GM21723 (cell line): ENCODE measurements around the gene DCUN1D1.
"Not testable (repeated sequence)": the region's sequence is repeated elsewhere in the genome, so short reads cannot be mapped to it uniquely, and the experiment has no call there.

Experiments
- ATAC-seq: cut with Tn5 transposase; IDR thresholded peaks from one replicate; pipeline ENCODE4 v1.9.1; 2021; ENCODE audit warnings: mild to moderate bottlenecking, moderate library complexity; ENCODE audit not compliant: unreplicated experiment

Gene DCUN1D1

DNA sequence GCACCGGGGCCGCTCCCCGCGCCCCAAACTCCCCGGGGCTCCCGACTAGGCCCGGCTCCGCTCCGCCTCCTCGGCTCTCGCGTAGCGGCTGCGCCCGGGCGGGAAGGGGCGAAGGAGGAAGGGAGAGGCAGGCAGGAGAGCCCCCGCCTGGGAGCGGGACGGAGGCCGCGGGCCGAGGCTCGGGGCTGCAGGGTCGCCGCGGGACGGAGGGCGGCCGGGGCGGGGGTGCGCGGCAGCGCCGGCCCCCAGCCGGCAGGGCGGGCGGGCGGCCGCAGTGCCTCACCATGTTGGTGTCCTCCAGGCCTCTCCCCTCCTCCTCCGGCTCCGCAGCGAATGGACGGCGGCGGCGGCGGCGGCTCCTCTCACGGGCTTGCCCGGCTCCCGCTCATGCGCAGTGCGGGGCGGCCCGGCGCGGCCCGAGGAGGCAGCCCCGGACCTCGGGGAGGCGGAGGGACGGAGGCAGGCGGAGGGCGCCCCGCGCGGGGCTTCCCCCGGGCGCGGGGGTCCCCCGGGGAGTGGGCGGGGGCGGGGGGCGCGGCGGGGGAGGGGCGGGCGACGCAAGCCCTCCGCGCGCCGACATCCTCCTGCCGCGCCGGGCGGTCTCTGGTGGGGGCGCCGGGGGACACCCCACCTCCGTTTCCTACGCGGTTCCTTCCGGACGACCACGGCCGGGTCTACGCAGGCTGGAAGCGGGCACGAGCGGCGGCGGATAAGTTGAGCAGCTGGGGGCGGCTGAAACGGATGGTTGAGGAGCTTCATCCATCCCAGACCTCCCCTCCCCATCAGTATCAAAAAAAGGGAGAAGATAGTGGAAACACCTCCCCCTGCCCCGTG is at the start of gene DCUN1D1:
Gene DCUN1D1, minus strand, starts transcription at position 335 of the 834 bp plus-strand sequence. Its CDS starts 49 bp downstream, at position 286.
- peak; percentile 89 for ATAC-seq

DNA sequence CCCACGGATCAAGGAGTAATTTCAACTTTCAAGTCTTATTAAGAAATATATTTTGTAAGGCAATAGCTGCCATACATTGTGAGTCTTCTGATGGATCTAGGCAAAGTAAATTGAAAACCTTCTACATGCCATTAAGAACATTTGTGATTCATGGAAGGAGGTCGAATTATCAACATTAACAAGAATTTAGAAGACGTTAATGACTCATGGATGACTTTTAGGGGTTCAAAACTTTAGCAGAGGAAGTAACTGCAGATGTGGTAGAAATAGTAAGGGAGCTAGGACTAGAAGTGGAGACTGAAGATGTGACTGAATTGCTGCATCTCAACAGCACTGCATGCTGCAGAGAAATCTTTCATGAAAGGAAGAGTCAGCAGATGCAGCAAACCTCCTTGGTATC is 48.1 kb upstream of the DCUN1D1 start:
- ATAC-seq = no peak

DNA sequence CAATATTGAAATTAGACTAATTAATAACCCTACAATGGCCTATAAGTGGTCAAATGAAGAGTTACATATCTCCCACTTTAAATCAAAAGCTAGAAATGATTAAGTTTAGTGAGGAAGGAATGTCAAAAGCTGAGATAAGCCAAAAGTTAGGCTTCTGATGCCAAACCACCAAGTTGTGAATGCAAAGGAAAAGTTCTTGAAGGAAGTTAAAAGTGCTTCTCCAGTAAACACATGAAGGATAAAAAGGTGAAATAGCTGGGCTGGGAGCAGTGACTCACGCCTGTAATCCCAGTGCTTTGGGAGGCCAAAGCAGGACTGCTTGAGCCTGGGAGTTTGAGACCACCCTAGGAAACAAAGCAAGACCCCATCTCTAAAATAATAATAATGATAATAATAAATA is 46.9 kb upstream of the DCUN1D1 start:
- ATAC-seq = no peak

DNA sequence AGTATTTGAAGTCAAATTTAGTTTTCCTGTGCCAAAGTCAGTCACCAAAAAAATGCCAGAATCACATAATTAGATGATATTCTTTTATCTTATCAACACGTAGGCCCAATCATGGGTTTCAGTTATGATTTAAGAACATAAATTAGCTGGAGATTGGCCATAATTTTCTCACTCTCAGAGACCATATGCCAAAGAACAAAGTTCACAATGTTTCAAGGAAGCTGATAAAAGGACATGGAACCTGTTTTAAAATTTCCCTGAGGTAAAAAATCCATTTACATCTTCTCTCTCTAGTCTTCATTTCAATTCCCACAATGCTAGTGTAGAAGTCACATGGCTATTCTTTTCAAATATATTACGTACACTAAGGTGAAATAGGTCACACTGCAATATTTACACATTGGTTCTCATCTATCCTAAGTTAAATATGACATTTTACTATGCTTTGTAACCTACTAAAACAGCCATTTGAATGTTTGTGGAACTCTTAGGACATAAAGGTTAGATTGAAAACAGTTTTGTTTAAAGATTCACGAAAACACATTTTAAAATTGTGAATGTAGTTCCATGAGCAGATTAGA is 42.7 kb upstream of the DCUN1D1 start:
- no peak for ATAC-seq

DNA sequence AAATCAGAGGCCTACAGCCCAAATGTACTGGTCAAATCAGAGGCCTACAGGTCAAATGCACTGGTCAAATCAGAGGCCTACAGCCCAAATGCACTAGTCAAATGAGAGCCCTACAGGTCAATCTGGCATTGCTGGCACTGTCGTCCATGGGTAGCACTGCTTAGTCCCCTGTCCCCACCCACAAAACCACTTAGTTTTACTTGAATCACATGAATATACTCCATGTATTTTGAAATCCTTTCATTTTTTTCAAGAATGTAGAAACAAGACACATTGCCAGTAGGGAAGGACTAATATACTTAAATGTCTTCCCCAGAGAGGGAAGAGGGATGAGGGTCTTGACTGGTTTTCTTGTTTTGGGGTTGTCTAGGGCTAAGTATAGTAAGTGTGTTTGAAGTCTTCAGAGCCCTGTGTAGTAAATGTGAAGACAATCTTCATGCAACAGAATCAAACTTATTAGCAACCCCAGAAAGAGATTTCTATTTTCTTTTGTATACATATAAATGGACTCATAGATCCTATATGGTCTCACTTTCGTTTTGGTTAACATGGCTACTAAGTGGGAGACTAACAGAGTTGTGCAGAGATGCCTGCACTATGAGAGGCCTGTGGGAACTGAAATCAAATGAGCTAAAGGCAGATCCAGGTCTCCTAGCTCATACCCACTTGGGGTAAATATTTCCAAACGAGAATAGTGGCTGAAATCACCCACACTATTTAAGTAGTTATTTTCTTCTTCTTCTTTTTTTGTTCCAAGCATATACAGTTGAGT is 38.3 kb upstream of the DCUN1D1 start:
- no peak for ATAC-seq

DNA sequence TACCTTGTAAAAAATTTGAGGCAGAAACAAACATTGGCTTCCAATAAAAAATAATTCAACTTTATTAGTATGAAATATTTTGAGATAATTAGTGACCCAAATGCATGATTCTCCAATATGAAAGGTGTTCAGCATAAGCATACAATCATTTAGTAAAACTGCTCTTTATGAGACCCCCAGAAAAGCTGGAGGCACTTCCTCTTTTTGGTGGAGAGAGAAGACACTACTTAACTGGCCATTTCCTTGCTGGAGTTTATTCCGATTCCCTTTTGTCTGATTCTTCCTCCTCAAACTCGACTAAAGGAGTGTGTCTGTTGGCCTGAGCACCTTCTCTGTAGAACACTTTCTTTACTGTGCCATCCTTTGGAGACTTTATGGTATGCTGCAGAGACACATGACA is 34.8 kb upstream of the DCUN1D1 start:
- no peak for ATAC-seq

DNA sequence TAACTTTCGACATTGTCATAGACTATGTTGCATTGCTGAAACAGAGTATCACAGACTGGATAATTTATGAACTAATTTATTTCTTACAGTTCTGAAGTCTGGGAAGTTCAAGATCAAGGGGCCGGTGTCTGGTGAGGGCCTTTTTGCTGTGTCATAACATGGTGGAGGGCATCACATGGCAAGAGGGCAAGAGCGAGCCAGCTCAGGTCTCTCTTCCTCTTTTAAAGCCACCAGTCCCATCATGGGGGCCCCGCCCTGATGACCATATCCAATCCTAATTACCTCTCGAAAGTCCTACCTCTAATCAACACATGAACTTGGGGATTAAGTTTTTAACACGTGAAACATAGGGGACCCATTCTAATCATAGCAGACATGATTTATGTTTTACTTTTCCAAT is 33.5 kb upstream of the DCUN1D1 start:
- no peak for ATAC-seq

DNA sequence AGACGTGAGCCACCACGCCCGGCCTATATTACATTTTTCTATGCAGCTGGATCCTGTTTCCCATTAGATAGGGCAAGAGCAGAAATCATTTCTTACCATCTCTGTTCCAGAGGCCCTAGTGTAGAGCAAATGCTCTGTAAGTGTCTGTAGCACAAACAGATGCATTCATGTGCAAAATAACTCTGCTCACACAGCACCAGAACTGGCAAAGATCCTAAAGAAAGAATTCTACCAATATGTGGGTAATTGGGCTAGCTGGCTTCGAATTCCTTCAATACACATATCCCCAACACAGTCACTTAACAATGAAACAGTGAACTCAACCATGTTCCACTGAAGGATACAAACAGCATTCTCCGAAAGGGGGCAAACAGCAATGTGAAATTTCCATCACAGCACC is 32.7 kb upstream of the DCUN1D1 start:
- ATAC-seq = no peak

DNA sequence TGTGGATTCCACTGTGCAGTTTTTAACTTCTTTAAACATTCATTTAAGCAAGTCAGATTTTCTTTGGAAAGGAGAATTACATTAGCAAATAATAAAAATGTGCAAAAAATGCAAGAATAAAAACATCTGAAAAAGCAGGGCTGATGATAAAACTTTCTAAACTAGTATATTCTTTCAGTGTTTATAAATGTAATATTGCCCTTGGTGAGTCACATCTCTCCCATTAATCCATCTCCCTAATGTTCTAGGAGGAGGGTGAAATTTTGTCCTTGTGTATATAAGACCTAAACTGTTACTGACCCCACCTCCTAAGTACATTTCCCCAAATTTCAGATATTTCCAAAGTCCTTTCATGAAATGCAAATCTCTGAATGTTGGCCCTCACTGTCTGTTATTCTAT is 28.5 kb upstream of the DCUN1D1 start:
- no peak for ATAC-seq

DNA sequence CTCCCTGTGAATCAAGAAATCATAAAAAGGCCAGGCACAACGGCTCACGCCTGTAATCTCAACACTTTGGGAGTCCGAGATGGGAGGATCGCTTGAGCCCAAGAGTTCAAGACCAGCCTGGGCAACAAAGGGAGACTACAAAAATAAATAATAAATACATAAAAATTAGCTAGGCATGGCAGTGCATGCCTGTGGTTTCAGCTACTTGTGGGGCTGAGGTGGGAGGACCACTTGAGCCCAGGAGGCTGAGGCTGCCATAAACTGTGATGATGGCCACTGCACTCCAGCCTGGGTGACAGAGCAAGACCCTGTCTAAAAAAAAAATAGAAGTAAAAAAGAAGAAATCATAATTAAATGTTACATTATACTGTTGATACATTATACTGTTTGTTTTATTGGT is 28.0 kb upstream of the DCUN1D1 start:
- ATAC-seq = no peak

DNA sequence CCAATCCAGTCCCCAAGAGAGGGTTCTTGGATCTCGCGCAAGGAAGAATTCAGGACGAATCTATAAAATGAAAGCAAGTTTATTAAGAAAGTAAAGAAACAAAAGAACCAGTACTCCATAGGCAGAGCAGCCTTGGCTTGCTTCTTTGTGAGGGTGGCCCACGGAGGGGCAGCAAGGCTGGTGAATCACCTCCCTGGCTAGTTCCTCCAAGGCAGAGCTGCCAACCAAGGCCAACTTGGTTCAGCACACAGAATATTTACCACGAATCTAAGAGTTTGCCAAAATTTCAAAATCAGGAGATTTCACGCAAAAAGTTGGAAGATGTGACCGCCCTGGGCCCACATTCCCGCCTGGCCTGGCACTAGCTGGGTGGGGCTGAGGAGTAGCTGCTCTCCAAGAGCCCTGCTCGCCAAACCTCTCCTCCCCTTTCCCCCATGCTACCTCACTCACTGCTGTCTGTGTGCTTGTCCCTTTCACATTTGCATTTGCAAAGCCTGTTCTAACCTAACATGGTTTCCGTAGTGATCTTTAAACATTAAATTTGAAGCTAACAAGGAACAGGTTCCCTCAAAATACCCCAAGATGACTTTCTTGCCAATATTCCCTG is 26.2 kb upstream of the DCUN1D1 start:
- no peak for ATAC-seq

DNA sequence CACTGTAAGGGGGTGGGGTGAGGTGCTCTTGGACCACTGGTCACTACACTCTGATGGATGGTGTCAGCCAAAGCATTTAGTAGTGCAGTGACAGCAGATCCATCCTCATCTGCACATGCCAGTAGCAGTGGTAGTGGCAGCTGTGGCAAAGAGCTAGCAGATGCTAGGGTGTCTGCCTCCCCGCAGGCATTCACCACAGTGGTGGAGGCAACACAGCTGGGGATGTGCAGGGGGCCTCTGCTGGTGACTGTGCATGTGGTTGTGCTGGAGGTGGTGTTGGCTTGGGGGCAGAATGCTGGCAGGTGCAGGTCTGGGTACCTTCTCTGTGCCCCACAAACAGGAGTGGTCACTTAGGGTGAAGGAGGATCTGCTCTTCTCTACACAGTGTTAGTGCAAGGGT is 19.4 kb upstream of the DCUN1D1 start:
- ATAC-seq = no peak

DNA sequence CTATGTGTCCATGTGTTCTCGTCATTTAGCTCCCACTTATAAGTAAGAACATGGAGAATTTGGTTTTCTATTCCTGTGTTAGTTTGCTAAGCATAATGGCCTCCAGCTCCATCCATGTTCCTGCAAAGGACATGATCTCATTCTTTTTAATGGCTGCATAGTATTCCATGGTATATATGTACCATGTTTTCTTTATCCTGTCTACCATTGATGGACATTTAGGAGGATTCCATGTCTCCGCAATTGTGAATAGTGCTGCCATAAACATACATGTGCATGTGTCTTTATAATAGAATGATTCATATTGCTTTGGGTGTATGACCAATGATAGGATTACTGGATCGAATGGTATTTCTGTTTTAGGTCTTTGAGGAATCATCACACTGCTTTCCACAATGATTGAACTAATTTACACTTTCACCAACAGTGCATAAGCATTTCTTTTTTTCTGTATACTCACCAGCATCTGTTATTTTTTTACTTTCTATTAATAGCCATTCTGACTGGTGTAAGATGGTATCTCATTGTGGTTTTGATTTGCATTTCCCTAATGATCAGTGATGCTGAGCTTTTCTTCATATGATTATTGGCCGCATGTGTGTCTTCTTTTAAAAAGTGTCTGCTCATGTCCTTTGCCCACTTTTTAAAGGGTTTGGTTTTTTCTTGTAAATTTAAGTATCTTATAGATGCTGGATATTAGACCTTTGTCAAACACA is 13.3 kb upstream of the DCUN1D1 start:
- not testable (repeated sequence) for ATAC-seq

DNA sequence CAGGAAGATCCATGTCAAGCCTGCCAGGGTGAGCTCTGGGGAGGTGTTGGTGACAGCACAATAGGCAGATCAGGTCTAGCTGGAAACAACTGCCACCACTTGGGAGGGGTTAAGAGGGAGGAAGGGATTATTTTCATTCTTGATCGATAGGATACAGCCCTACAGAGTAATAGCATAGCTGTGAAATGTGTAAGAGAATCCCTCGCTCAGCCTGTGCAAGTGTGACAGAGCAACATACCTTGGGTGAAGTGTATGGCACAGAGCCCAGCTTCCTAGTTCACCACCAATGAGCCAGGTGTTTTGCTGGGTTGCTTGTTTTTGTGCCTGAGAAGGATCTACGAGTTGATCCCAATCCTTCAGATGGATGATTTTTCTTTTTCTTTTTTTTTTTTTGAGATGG is 9.2 kb upstream of the DCUN1D1 start:
- ATAC-seq = no peak

DNA sequence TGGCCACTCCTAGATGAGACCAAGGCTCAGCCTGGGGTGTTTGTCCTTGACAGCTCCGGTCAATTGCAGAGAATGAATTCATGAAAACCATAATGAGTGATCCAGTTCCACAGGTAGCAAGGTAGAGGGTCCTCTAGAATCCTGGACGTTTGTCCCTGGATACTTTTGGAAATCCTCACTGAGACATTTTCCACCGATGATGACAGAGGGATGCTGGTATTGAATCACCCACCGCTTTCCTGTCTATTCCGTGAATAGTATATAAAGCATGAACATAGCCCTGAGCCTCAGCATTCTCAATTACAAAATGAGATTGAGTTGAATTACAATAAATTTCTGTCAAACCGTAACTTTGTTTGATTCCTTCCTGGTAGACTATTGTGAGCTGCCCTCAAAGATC is 5.7 kb upstream of the DCUN1D1 start:
- ATAC-seq = no peak

DNA sequence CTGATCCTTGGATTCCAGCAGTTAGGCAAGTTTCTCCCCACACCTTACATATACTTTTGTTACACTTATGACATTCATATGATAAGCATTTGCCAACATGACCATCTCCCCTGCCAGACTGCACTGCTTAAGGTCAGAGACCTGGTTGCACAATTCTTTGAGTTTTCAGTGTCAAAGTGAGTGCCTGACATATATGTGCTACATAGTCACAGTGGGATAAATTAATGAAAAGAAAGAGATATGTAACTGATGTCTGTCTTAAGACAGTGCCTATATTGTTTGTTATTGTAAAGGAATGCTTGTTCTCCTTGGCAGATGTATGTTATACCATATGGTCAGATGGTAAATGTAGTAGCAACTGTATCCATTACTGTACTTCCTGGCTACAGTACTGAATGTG is 3.5 kb upstream of the DCUN1D1 start:
- ATAC-seq = no peak

DNA sequence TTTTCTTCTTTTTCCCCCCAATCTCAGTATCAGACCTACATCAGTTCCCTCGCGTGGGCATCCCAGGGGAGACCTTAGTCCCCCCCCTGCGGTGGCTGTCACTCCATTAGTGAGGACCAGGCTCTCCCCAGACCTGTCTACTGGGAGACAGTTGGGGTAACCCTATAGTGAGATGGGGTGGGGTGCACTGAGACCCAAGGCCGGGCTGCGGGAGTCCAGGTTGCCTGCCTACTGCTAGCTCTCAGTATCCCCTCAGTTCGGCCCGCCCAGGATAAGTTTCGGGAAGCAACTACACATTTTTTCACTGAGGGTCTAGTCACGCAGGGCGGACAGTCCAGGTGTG is 671 bp upstream of the DCUN1D1 start:
- ATAC-seq = peak; percentile 1

DNA sequence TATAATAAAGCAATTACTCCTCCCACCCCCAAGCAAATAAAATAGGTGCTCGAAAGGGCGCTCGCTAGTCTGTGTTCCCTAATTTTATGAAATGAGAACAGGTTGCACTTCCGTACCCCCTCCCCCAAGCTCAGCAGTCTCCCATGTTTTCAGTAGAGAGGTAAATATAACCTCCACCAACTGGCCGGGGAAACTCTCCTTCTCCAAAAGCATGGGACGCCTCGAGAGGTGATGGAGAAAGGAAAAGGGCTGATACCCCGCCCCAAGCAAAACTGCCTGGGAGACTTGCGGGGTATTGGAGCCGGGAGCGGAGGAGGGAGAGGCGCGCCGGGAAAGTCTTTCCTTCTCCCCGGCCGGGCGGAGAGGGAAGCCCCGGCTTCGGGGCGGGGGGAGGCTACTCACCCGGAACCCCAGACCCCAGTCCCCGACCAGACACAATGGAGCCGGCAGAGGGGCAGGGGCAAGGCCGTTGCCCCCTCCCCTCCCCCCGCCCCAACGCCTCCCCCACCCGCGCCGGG is 605 bp downstream of the DCUN1D1 start:
- peak; percentile 22 for ATAC-seq

DNA sequence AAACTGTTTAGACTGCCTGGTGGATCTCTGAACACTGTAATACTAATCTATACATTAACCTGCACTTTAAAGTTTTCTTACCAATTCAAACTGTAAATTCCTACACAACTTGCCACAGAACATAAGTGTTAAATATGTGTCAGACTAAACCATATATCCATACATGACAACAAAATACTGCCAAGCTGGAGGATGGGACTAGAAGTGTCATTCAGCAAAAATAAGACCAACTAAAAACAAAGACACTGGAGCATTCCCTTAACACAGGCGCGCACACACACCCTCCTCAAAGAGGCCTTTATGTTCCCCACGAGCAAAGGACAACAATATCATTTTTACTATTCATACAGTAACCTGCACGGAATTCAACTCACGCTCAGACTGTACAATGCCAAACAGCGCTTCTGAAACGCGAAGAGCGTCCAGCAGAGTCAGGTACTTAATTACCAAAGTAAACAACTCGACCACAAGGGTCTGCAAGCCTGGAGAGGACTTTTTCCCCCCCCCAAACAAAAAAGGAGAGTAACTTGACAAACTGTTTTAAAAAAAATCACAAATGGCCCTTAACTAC is 1.1 kb downstream of the DCUN1D1 start:
- no peak for ATAC-seq

DNA sequence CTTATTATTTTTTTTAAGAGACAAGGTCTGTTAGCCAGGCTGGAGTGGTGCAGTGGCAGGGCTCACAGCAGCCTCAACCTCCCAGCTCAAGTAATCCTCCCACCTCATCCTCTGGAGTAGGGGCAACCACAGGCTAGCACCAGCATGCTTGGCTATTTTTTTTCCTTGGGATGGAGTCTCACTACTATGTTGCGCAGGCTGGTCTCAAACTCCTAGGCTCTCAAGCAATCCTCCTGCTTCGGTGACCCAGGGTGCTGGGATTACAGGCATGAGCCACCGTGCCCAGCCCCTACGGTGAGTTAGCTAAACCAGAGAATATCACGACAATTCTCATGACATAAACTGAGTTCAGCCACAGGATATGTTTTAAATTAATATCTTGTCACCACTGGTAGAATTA is 2.0 kb downstream of the DCUN1D1 start:
- ATAC-seq = no peak
